HepG2 (cell line): Measurements from ENCODE around the gene ATG16L2.

Source experiments
- CREM ChIP-seq, 2 experiments: sonication (generic) in 1 of 2; formaldehyde crosslinking in 1 of 2; IDR thresholded peaks; 2 replicates each; pipeline versions ENCODE4 v1.4.0 to v1.6.1; 2016 to 2020; ENCODE audit warnings: antibody characterized with exemption in 1 of 2, mild to moderate bottlenecking in 1 of 2, missing genetic modification reagents in 1 of 2
- CTCF ChIP-seq: sonication (generic); formaldehyde crosslinking; IDR thresholded peaks from 2 replicates; pipeline ENCODE4 v1.5.0; 2020; ENCODE audit warnings: mild to moderate bottlenecking, missing genetic modification reagents, moderate library complexity
- MAFG ChIP-seq: sonication (generic); formaldehyde crosslinking; IDR thresholded peaks from 2 replicates; pipeline ENCODE4 v1.5.1; 2020; ENCODE audit warnings: mild to moderate bottlenecking, missing genetic modification reagents
- MNT ChIP-seq: fragments of 450-650 bp; IDR thresholded peaks from 2 replicates; pipeline ENCODE4 v1.6.1; 2016
- NR3C1 ChIP-seq: sonication (generic); formaldehyde crosslinking; IDR thresholded peaks from 2 replicates; pipeline ENCODE4 v1.4.0; 2020; ENCODE audit warnings: missing genetic modification reagents
- PRDM4 ChIP-seq: sonication (generic); formaldehyde crosslinking; IDR thresholded peaks from 2 replicates; pipeline ENCODE4 v1.9.0; 2021; ENCODE audit warnings: missing genetic modification reagents, borderline replicate concordance
- ZFX ChIP-seq: sonication (generic); formaldehyde crosslinking; IDR thresholded peaks from 2 replicates; pipeline ENCODE4 v1.4.0; 2020; ENCODE audit warnings: mild to moderate bottlenecking, low read depth, missing genetic modification reagents, moderate library complexity
- ZNF569 ChIP-seq: sonication (generic); formaldehyde crosslinking; IDR thresholded peaks from 2 replicates; pipeline ENCODE4 v1.5.0; 2020; ENCODE audit warnings: mild to moderate bottlenecking, missing genetic modification reagents, moderate library complexity, borderline replicate concordance
- ZNF670 ChIP-seq: sonication (generic); formaldehyde crosslinking; IDR thresholded peaks from 2 replicates; pipeline ENCODE4 v1.8.0; 2022; ENCODE audit warnings: mild to moderate bottlenecking, missing genetic modification reagents, borderline replicate concordance

DNA sequence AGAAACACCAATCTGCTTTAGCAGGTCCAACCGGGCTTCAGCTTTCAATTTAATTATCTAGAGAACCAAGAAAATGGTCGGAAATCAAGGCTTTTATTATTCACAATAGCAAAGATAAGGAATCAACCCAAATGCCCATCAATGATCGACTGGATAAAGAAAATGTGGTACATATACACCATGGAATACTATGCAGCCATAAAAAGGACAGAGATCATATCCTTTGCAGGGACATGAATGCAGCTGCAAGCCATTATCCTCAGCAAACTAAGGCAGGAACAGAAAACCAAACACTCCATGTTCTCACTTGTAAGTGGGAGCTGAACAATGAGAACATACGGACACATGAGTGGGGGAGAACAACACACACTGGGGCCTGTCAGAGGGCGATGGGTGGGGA, 53.8 kb downstream of the ATG16L2 start:
- TF ChIP-seq PRDM4 = no peak
- TF ChIP-seq CREM (IDR thresholded peaks at IDR 0.05) = no peak
- no peak for TF ChIP-seq CREM (CRISPR knock-in tag; IDR thresholded peaks at IDR 0.05)
- no peak for TF ChIP-seq CTCF (CRISPR knock-in tag)
- TF ChIP-seq NR3C1 = no peak
- TF ChIP-seq ZNF670 (CRISPR knock-in tag) = no peak
- TF ChIP-seq MAFG (CRISPR knock-in tag) = no peak
- no peak for TF ChIP-seq MNT
- no peak for TF ChIP-seq ZNF569 (CRISPR knock-in tag)
- no peak for TF ChIP-seq ZFX (CRISPR knock-in tag)
